SK-N-MC (cell line): ENCODE data around the gene STRC.

Experiments
- EZH2 ChIP-seq: fragments of 200-600 bp; sonication (generic); IDR thresholded peaks from one replicate; pipeline ENCODE4 v1.6.1; 2017; ENCODE audit warnings: antibody characterized with exemption
- POLR2AphosphoS5 ChIP-seq: IDR thresholded peaks from 2 replicates; pipeline ENCODE4 v1.6.1; 2012; ENCODE audit warnings: mild to moderate bottlenecking, low read depth, low read length, borderline replicate concordance

DNA sequence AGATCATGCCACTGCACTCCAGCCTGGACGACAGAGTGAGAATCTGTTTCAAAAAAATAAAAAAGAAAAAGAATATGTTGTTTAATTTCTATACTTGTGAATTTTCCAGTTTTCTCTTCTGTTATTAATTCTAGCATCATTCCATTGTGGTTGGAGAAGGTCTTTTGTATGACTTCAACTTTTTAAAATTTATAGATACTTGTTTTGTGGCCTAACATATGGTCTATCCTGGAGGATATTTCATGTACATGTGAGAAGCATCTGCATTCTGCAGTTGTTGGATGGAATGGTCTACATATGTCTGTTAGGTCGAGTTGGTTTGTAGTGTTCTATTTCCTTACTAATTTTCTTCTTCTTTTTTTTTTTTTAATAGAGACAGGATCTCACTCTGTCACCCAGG lies 65.6 kb downstream of the STRC start:
- no peak for TF ChIP-seq POLR2AphosphoS5
- TF ChIP-seq EZH2 = no peak
